HG03060 (cell line): Measurements from ENCODE around the gene SLC24A4.

Source experiments
- ATAC-seq: cut with Tn5 transposase; IDR thresholded peaks from one replicate; pipeline ENCODE4 v1.9.1; 2021; ENCODE audit warnings: low read depth, moderate number of reproducible peaks; ENCODE audit not compliant: unreplicated experiment

The SLC24A4 gene

DNA sequence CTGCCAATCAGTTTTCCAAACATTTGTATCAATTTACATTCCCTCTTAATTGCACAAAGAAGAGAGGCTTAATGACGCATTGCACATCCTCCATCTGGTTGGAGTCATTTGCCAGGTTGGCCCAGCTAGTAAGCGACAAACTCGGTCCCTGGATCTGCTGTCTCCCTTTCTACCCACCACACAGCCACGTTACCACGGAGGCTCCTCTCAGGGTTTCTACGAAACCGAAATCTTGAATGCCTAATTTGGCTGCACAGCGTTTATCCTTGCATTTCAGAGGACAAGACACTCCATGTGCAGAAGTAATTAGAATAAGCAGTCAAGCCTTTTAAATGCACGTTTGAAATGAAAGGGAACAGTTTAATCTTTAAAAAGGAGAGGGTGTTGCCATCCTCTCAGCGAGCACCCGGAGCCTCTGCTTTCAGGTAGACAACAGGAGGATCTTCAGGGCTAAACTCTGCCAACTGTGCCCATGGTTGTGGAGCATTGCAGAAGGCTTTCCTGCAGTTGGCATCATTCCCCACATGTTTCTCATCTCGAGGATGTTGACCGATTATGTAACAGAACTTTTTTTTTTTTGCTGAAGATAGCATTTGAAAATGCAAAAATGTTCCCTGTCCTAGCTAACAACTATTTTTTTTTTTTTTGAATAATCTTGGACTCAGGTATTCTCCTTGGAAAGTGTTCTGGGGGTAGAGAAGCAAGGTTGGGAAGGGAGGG is 37.8 kb downstream of the SLC24A4 start:
- ATAC-seq, result no peak

DNA sequence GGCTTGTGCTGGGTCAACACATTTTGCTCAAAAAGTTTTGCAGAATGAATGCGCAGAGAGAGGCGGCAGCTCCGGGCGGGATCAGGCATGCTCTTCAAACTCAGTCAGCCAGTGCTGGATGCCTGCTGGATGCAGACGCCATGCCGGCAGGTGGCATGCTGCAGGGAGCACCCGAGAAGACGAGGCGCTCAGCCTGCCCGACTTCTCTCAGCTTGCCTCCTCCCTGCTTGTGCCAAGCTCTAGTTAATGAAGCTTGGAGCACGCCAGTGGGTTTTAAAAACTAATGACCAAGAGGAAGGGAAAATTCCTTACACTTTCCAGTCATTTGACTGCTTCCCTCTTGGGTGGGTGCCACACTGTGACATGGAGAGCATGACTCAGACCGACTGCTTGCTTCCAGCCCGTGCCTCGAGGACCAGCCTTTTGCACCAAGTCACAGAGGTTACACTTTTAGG is 39.8 kb downstream of the SLC24A4 start:
- ATAC-seq, result no peak

DNA sequence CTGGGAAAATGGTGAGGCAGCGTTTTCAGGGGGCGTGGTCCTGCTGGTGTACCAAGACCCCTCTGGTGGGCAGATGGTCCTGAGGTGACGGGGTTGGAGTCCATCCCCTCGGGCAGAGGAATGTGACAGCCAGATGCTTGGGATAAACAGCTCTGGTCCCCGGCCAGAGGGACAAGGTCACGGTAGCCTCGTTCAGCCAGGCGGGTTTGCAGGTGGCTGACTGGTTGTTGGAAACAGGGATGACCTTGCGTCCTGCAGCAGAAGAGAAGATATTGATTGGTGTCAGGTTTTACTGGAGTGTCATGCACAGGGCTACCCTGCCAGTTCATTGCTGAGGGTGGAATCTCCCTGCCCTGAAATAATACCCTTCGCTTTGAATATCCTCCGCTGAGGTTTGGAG is 43.3 kb downstream of the SLC24A4 start:
- ATAC-seq, result no peak

DNA sequence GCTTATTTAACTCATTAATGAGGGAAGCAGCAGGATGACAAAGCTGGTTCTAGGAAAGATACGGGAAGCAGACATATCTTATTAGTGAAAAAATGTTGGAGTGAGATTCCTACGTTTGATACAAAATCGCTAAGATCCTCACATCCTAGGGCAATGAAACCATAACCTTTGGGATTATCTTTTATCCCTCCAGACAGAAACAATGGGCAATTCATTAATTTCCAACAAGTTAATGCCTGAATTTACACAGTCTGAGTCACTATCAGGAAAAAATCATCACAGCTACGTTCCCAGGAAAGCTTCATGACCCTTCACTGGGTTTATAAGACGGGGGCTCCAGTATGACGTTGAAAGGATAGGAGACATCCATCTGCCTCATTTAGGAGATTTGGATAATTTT is 45.0 kb downstream of the SLC24A4 start:
- ATAC-seq, result no peak

DNA sequence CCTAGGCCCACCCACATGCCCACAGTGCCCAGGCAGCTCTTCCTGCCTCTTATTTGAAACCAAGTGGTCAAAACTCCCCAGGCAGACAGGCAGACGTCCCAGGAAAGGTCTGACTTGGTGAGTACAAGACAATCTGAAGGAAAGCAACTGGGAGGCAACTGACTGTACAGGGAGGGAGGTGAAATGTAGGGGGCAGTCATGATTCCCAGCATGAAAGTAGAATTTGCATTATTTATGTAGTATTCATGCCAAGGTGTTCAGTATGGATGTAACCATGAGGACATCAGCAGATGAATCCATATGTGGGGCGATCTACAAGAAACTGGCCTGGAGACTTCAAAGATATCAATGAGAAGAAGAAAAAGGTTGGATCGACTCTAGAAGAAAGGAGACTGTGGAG is 46.1 kb downstream of the SLC24A4 start:
- ATAC-seq, result no peak

DNA sequence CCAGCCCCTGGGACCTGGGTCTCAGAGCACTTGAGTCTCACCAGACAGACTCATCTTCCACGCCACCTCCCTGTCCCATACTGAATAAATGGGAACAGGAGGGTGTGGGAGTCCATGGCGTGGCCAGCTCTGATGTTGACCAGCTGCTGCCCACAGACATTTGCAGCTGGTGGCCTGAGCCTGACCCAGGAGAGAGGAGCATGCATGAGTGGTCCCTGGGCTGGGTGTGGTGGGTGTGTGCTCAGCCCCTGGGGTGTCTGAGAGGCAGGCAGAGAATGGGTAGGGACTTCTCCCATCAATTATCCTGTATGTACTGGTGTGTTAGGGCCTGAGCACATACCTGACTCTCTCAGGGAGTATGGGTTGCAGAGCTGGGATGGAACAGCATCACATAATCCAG is 49.3 kb downstream of the SLC24A4 start:
- no peak for ATAC-seq

DNA sequence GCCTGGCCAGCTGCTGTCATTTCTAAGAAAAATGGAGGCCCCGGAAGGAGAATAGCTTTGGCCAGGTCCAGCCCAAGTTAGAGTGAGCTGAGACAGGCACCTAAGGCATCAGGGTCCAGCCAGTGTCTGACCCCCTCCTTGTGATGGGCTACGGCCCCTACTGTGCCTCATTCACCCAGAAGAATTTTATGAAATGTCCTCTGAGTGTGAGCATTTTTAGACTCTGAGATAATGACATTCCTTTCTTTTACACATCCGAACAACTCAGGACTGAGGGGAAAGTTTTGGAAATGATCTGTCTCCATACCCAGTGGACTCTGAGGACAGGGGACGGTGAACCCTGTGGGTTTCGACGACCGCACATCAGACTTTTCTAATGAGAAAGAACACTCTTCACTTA is 50.4 kb downstream of the SLC24A4 start:
- ATAC-seq, result no peak

DNA sequence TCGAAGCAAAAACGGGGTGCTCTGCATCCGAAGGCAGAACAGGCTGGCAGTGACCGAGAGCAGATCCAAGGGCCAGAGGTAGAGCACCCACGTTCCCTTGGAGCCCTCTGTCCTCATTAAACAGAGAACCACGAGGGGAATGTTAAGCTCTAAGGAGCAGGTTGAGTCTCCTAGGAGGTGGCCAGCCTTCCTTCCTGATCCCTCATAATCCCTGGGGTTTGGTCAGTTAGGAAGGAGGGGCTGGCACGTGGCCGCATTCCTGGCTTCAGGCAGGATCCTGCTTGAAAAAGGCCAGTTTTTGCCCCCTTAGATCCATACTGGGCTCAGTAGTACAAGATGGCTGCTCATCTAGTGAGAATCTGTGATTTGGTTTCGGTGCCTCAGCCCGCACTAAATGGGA is 57.2 kb downstream of the SLC24A4 start:
- no peak for ATAC-seq

DNA sequence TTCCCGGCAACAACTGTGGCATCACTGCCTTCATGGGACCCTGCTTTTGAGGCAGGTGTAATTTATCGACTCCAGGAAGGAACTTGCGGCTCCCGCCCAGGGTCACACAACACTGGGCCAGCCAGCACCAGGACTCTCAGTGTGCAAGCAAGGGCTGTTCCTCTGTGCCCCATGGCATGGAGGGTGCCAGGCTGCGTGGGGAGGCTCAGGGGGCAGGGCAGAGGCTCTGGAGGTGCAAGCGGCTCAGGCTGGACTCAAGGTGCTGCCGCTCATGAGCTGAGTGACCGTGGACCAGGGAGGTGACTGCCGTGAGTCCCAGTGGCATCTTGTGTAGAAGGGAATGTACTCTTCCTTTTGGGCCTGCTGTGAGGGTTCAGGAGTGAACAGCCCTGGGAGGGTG is 57.6 kb downstream of the SLC24A4 start:
- ATAC-seq, result no peak

DNA sequence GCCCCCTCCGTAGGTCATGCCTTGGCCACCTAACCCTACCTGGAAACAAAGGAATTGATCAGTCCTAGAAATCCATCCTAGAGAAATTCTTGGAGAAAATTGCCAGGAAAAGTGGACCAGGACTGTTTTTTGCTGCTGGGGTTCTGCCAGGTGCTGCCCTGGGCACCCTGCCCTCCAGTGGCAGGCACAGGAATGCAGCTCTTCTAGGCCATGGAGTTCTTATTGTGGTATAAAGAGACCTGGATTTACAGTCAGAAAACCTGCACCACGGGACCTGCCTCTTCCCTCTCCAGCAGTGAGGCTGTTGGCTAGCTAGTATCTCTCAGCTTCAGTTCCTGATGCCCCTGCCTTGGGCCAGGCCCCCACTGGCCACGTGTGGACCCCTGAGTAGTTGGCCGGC is 59.7 kb downstream of the SLC24A4 start:
- no peak for ATAC-seq

DNA sequence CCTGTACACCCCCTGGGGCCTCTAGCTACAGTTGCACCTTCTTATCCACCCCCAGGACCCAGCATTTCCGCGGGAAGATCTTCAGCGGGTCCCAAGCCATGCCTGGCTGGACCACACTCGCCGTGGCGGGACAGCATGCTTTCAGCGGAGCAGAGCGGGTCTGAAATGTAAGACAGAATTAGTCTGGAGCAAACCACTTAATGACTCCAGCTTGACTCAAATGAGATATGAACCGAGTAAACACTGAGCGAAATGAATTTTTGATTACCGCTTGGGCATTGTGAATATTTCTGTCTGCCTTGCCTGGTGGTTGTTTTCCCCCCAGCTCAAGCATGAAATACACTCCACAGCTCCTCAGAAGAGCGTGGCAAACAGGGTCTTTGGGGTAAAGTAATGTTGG is 60.8 kb downstream of the SLC24A4 start:
- ATAC-seq, result no peak

DNA sequence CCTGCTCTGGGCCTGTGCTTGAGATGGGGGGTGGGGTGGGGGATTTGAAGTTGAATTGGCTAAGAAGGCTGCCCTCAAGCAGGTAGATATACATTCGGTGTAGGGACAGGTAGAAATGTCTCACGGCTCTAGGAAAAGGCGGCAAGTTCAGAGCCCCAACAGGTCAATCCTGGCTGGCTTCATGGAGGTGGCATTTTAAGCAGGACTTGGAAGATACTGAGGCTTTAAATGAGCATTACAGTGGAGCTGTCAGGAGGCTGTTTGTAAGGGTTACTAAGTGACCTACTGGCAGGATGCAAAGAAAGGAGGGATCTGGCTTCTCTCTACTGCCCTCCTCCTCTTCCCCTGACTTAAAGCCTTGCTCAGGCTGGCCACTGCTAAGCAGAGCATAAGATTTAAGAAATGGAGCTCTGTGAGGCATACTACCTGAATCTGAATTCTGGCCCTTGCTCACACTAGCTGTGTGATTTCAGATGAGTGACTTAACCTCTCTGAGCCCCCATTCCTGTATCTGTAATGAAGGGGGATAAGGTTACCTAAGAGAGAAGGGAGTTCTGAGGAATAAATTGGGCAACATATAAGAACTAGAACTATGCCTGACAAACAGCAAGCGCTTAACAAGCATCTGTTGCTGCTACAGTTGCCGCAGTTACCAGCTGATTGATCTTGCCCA is 61.6 kb downstream of the SLC24A4 start:
- no peak for ATAC-seq

DNA sequence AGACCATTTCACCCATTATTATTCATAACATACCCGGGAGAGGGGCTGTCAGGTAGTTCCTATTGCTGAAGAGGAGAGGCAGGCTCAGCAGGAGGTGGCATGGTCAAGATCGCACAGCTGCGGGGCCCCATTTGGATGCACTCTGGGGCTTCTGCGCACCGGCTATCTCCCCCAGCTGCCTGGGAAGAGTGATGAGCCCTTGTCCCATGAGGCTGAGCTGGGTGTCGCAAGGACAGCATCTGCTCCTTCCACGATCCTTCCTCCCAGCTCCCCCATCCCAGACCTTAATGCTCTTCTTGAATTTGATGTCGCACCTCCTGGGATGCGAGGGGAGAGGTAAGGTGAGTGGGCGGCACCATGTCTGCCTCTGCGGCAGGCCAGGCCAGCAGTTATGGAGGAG is 62.6 kb downstream of the SLC24A4 start:
- no peak for ATAC-seq

DNA sequence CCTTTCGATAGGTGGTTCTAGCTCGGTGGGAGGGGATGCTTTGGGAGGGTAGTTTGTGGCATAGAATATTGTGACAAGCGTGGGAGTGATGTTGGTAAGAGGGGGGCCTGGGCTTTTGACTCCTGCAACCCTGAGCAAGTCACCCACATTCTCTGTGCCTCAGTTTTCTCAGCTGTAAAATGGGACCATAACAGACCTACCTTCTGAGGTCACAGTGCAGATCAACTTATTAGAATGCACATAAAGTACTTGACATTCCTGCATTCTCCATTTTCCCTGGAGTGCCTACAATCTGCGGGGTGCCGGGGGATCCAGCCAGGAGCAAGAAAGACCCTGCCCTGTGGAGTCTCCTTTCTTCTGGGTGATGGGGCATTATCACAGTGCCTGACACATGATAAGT is 63.2 kb downstream of the SLC24A4 start:
- ATAC-seq, result no peak

DNA sequence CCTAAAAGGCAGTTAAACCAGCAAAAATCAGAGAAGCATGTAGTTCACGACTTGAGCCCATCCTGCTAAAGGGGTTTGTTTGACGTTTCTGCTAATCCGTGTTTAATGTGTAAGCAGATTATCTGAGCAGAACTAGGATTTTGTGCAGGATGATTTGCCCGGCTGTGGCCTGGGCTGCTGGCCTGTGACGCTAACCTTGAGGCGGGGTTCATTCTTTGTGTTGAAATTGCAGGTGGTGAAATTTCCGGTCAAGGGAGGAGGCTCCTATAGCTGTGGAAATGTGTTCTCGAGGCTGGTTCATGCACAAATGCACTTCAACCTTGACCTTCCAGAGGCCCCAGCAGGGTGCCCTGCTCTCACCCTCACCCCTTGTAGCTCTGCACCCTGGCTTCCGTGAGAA is 63.7 kb downstream of the SLC24A4 start:
- ATAC-seq, result no peak

DNA sequence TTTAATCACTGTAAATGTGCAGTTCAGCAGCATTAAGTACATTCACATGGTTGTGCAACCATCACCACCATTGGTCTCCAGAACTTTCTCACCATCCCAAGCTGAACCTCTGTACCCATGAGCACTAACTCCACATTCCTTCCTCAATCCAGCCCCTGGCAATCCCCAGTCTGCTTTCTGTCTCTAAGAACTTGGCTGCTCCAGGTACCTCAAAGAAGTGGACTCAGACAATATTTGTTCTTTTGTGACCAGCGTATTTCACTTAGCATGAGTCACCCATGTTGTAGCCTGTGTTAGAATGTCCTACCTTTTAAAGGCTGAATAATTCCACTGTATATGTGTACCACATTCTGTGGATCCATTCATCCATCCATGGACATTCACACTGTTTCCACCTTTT is 64.6 kb downstream of the SLC24A4 start:
- no peak for ATAC-seq

DNA sequence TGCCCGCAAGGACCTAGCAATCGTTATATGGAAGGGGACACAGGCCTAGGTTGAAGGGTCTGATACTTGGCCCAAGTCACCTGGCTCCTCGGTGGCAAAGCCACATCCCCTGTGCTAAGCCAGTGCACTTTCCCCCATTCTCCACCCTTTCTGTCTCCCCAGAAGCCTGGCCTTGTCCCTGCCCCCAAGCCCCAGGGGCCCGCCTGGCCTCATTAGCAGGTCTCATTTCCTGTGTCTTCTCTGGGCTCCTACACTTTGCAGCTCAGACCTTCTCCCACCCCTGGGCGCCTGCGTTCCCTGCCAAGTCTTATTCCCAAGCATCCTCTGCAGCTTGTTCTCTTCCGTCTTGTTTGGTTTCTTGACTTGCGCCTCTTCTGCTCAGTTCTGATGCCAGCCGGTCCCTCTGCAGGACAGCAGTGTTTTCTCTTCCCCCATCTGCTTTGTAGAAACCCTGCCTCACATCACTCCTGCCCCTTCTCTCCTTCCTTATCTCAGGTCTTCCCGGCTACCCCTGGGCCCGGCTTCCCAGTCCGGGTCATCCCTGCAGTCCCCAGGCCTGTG is 66.7 kb downstream of the SLC24A4 start:
- no peak for ATAC-seq

DNA sequence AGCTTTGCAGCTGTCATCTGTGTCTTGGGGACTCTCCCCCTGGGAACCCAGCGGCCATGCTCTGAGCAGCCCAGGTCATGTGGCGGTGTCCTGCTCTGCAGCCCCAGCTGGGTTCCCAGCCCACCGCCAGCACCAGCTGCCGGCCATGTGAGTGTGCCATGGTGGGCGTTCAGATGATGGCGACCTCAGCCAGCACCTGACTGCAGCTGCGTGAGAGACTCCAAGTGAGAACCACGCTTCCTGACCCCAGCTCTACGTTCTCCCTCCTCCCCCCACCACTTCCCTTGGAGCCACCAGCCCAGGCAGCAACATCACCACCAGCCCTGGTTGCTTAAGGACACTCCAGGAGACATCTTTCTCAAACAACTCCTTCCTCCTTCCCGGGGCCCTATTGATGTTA is 68.8 kb downstream of the SLC24A4 start:
- ATAC-seq, result no peak

DNA sequence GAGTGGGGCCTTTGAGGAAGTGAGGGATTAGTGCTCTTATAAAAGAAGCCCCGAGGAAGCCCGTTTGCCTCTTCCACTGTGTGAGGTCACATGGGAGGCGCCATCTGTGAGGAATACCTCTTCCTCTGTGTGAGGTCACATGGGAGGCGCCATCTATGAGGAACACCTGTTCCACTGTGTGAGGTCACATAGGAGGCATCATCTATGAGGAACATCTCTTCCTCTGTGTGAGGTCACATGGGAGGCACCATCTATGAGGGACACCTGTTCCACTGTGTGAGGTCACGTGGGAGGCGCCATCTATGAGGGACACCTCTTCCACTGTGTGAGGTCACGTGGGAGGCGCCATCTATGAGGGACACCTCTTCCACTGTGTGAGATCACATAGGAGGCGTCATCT is 69.7 kb downstream of the SLC24A4 start:
- ATAC-seq, result no peak

DNA sequence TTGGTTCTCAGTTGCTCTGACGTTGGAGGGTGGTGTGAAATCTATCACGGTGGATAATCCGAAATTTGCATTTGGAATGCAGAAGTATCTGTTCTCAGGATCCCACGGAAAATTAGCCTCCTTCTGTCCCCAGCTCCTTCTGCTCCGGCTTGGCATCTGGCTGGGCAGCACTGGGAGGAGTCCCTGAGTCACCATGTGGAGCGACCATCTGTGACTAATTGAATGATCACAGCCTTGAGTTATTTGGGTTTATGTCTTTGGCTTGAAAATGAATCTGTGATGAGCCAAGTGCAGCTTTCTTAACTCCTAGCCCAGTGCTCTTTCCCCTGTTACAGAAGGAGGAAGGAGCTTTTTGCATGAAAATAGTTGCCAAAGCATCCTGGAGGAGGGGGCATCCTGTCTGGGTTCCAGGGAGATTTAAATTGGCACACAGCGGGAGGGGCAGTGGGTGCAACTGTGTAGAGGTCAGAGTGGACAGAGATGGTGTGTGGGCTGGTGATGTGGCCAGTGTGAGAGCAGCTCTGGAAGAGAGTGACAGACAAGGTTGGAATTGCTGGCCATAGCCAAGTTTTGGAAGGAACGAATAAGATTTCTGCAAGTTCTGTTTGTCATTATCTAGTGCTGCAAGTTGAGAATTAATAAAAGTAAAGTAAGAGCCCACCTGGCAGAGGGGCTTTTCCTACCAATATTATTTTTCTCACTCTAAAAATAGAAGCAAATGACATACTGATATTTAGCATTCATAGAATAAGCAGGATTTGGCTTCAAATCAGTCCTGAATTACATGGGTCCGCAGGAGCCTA is 74.4 kb downstream of the SLC24A4 start:
- ATAC-seq, result no peak

DNA sequence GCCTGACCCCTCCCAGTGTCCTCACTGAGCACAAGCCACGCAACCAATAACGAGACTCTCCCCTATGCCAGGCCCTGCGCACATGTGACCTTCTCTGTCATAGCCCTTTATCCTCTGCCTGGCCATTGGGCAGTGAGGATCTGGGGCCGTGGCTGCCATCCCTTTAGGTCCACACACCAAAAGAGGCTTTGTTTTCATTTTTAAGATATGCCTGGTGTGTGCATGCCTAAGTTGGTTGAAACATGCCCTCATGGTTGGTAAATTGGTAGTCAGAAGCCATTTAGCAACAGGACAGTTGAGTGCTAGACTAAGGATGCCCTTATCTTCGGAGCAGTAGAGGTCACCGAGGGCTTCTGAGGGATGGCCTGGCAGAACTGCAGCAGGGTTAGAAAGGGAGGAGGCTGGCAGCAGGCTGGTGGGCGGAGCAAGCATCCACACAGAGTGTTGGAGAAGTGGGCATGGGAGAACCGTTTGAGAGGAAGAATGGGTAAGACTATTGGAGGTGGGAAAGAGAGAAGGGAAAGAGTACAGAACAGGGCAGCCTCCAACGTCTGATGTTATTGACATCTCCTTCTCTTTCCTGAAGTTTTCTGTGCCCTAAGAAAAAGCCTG is 75.1 kb downstream of the SLC24A4 start:
- ATAC-seq, result no peak
